Fibroblast of the conjunctiva (primary cell): ENCODE results near the gene KCNN3.
"Not testable (repeated sequence)": the region's sequence is repeated elsewhere in the genome, so short reads cannot be mapped to it uniquely, and the experiment has no call there.

Experiments used
- DNase-seq: peaks from one replicate; pipeline ENCODE4 v3.0.0-alpha.2; 2010; ENCODE audit warnings: low read depth

The KCNN3 gene

GRCh38 chr1:154870115-154870571 lies at the start of gene KCNN3:
Gene KCNN3 (minus strand): TSS chr1:154870281. CDS start chr1:154869964, 317 bp downstream.
- DNase-seq, result peak; percentile 75

- DNase-seq, result no peak
Measured at GRCh38 chr1:154913273-154913672, 43.2 kb upstream of the KCNN3 start.

GRCh38 chr1:154912755-154913154 lies 42.7 kb upstream of the KCNN3 start:
- no peak for DNase-seq

- no peak for DNase-seq
Measured at GRCh38 chr1:154911691-154912550, 41.8 kb upstream of the KCNN3 start.

GRCh38 chr1:154910851-154911250 lies 40.8 kb upstream of the KCNN3 start:
- DNase-seq, result no peak

GRCh38 chr1:154908937-154909336 lies 38.9 kb upstream of the KCNN3 start:
- DNase-seq, result no peak

GRCh38 chr1:154908129-154908528 lies 38.0 kb upstream of the KCNN3 start:
- DNase-seq, result not testable (repeated sequence)

GRCh38 chr1:154906621-154907081 lies 36.6 kb upstream of the KCNN3 start:
- DNase-seq, result no peak

- DNase-seq, result no peak
Measured at GRCh38 chr1:154902938-154903566, 33.0 kb upstream of the KCNN3 start.

- DNase-seq, result no peak
Measured at GRCh38 chr1:154901591-154901990, 31.5 kb upstream of the KCNN3 start.

GRCh38 chr1:154899041-154899440 lies 29.0 kb upstream of the KCNN3 start:
- no peak for DNase-seq

- DNase-seq, result no peak
Measured at GRCh38 chr1:154896771-154897286, 26.7 kb upstream of the KCNN3 start.

- no peak for DNase-seq
Measured at GRCh38 chr1:154895798-154896197, 25.7 kb upstream of the KCNN3 start.

- no peak for DNase-seq
Measured at GRCh38 chr1:154891452-154891851, 21.4 kb upstream of the KCNN3 start.

GRCh38 chr1:154888757-154889156 lies 18.7 kb upstream of the KCNN3 start:
- DNase-seq, result no peak

GRCh38 chr1:154886281-154887015 lies 16.4 kb upstream of the KCNN3 start:
- DNase-seq, result no peak

- DNase-seq, result no peak
Measured at GRCh38 chr1:154884869-154885701, 15.0 kb upstream of the KCNN3 start.

- DNase-seq, result no peak
Measured at GRCh38 chr1:154883919-154884868, 14.1 kb upstream of the KCNN3 start.

GRCh38 chr1:154881820-154882535 lies 11.9 kb upstream of the KCNN3 start:
- DNase-seq, result no peak

- DNase-seq, result no peak
Measured at GRCh38 chr1:154880671-154881070, 10.6 kb upstream of the KCNN3 start.
